PC-3 (cell line): ENCODE measurements around the gene ETS1. TPM values are rescaled to one million over a fixed set of nuclear protein-coding genes. Genes with fewer than 3 reads are reported as not detected.

ENCODE experiments used
- ATAC-seq: fragments of 200-7000 bp; cut with Tn5 transposase; 2 replicates; pipeline ENCODE4 v1.9.1; 2020; ENCODE audit warnings: mild to moderate bottlenecking, moderate library complexity
- BruUV-seq: library from RNA; stranded (reverse); fragments of 400-500 nt; replicated peaks from 2 replicates; lab custom pipeline; 2021; lab: Mats Ljungman, UMichigan
- CTCF ChIA-PET: fragments of 300-600 bp; sonication (Branson Sonifier 250); formaldehyde crosslinking; loops from one replicate; lab custom pipeline; 2022; ENCODE audit warnings: antibody characterized with exemption; lab: Charles Lee
- POLR2A ChIA-PET: fragments of 300-600 bp; sonication (Branson Sonifier 250); formaldehyde crosslinking; loops from one replicate; lab custom pipeline; 2022; ENCODE audit warnings: antibody characterized with exemption; ENCODE audit not compliant: unreplicated experiment; lab: Charles Lee
- DNase-seq: peaks from one replicate; pipeline ENCODE4 v3.0.0-alpha.2; 2015
- H2AFZ ChIP-seq: fragments of 300-600 bp; sonication (generic); 2 replicates; pipeline ENCODE4 v1.6.0; 2016; ENCODE audit warnings: antibody characterized with exemption, low read length
- H3F3A ChIP-seq: fragments of 300-600 bp; sonication (generic); one replicate; pipeline ENCODE4 v1.6.0; 2017; ENCODE audit warnings: antibody characterized with exemption, low read length, control low read depth, mild to moderate bottlenecking; ENCODE audit not compliant: unreplicated experiment
- H3K27ac ChIP-seq: fragments of 300-600 bp; sonication (generic); 2 replicates; pipeline ENCODE4 v1.5.1; 2016; ENCODE audit warnings: mild to moderate bottlenecking, low read length
- H3K27me3 ChIP-seq: fragments of 300-600 bp; sonication (generic); 2 replicates; pipeline ENCODE4 v1.6.1; 2016; ENCODE audit warnings: low read length, mixed read lengths
- H3K36me3 ChIP-seq: fragments of 300-600 bp; sonication (generic); 2 replicates; pipeline ENCODE4 v1.6.1; 2016; ENCODE audit warnings: low read depth, mixed run types, low read length, mixed read lengths
- H3K4me1 ChIP-seq: fragments of 300-600 bp; sonication (generic); 2 replicates; pipeline ENCODE4 v1.5.1; 2016; ENCODE audit warnings: low read length; ENCODE audit not compliant: insufficient read depth
- H3K4me2 ChIP-seq: fragments of 300-600 bp; sonication (generic); 2 replicates; pipeline ENCODE4 v1.6.0; 2016; ENCODE audit warnings: low read length
- H3K4me3 ChIP-seq: fragments of 300-600 bp; sonication (generic); 2 replicates; pipeline ENCODE4 v1.5.1; 2016; ENCODE audit warnings: mild to moderate bottlenecking, low read length, mixed read lengths
- H3K79me2 ChIP-seq: fragments of 300-600 bp; sonication (generic); 2 replicates; pipeline ENCODE4 v1.6.1; 2017; ENCODE audit warnings: low read length, mixed read lengths
- H3K9ac ChIP-seq: fragments of 300-600 bp; sonication (generic); 2 replicates; pipeline ENCODE4 v1.6.0; 2016; ENCODE audit warnings: mild to moderate bottlenecking, low read length
- H3K9me2 ChIP-seq: fragments of 300-600 bp; sonication (generic); replicated peaks from 2 replicates; pipeline ENCODE4 v1.6.1; 2016; ENCODE audit warnings: mixed run types, low read length, mixed read lengths
- H3K9me3 ChIP-seq: fragments of 300-600 bp; sonication (generic); 2 replicates; pipeline ENCODE4 v1.6.1; 2016; ENCODE audit warnings: low read length, mixed read lengths
- H4K20me1 ChIP-seq: fragments of 300-600 bp; sonication (generic); 2 replicates; pipeline ENCODE4 v1.6.1; 2016; ENCODE audit warnings: low read length, mixed read lengths
- EZH2 ChIP-seq: fragments of 300-600 bp; sonication (generic); IDR thresholded peaks from one replicate; pipeline ENCODE4 v1.6.1; 2017; ENCODE audit warnings: antibody characterized with exemption, mild to moderate bottlenecking, low read length; ENCODE audit not compliant: unreplicated experiment
- EZH2phosphoT487 ChIP-seq: fragments of 300-600 bp; sonication (generic); IDR thresholded peaks from 2 replicates; pipeline ENCODE4 v1.6.1; 2018; ENCODE audit warnings: mild to moderate bottlenecking, antibody characterized with exemption, low read length, borderline replicate concordance
- intact Hi-C: fragments of 100-400 bp; cut with micrococcal nuclease; formaldehyde crosslinking; loops from 2 replicates; pipeline ENCODE4 v1.9.0; 2023
- total RNA-seq: library from RNA; depleted of rRNA; stranded (reverse); fragments of >200 nt; gene quantifications from 2 replicates; pipeline ENCODE4 v1.2.3, GENCODE V29; 2014
- TF ChIP-seq, protein P1 (sequence below): fragments of 300-600 bp; sonication (generic); conservative IDR thresholded peaks from 2 replicates; pipeline ENCODE4 v1.5.1; 2017; ENCODE audit warnings: antibody characterized with exemption, low read depth, mild to moderate bottlenecking, low read length

ETS1 gene
- total RNA-seq, 1 experiment from 2014 or later: 52.0 TPM

DNA sequence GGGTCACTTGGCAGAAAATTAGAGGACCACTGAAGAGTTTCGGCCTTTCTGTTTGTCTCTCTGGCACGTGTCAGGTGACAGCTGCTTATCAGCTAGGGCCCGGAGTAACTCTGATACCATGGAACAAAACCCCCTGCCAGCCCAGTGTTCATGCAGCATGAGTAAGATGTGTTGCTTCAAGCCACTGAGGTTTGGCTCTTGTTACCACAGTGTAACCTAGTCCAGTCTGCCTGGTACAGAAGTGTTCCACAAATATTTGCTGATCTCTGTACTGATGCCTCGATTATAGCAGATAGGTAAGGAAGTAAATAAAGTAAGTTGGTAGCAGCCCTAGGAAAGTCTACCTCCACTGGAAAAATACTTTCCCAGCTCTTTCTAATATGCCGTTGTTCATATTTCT lies 20.5 kb upstream of the ETS1 start:
- CTCF ChIA-PET: no interaction called here
- ATAC-seq: no peak

DNA sequence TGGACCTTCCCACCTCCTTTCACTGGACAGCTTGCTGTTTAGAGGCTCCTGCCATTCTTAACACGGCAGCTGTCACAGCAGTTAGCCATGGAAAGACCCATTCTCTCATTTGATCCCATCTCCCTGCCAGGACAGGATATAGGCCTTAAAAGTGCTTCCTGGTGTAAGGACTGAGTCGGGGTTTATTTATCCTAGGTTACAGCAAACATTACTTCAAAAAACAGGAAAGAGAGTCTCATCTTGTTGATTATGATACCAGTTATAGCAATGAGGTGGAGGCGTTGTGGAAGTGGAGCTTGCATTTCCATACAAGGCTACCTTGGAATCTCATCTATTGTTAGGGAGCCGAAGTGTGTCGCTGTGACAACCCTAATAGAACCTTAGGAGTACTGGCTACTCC lies 17.4 kb upstream of the ETS1 start:
- H3F3A ChIP-seq: no peaks in the 10 kb centered on the region
- no peak overlapping the region for H2AFZ ChIP-seq
- H3K4me2 ChIP-seq: no peak overlapping the region
- H3K27ac ChIP-seq: no peak overlapping the region
- intact Hi-C loops: no loop called here
- H3K9me2 ChIP-seq: no peaks in the 10 kb centered on the region
- no peaks in the 10 kb centered on the region for H3K9me3 ChIP-seq
- peaks cover 8% of the 10 kb centered on the region for H3K4me1 ChIP-seq
- POLR2A ChIA-PET: no interaction called here
- no TSS peak for BruUV-seq
- no peaks in the 10 kb centered on the region for H4K20me1 ChIP-seq
- H3K9ac ChIP-seq: no peak overlapping the region
- no peaks in the 10 kb centered on the region for H3K36me3 ChIP-seq
- TF ChIP-seq, protein P1, sequence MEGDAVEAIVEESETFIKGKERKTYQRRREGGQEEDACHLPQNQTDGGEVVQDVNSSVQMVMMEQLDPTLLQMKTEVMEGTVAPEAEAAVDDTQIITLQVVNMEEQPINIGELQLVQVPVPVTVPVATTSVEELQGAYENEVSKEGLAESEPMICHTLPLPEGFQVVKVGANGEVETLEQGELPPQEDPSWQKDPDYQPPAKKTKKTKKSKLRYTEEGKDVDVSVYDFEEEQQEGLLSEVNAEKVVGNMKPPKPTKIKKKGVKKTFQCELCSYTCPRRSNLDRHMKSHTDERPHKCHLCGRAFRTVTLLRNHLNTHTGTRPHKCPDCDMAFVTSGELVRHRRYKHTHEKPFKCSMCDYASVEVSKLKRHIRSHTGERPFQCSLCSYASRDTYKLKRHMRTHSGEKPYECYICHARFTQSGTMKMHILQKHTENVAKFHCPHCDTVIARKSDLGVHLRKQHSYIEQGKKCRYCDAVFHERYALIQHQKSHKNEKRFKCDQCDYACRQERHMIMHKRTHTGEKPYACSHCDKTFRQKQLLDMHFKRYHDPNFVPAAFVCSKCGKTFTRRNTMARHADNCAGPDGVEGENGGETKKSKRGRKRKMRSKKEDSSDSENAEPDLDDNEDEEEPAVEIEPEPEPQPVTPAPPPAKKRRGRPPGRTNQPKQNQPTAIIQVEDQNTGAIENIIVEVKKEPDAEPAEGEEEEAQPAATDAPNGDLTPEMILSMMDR: no peak
- TF ChIP-seq EZH2phosphoT487 (no peak), EZH2 (no peak)
- H3K4me3 ChIP-seq: no peak overlapping the region
- ATAC-seq (no peak), DNase-seq (no peak)
- H3K79me2 ChIP-seq: no peaks in the 10 kb centered on the region
- CTCF ChIA-PET: no interaction called here
- no peaks in the 10 kb centered on the region for H3K27me3 ChIP-seq

More for the DNA sequence above, 20.5 kb upstream of the ETS1 start:
- Histone ChIP-seq H3K9me2 (no peaks in the 10 kb centered on the region), H3K9ac (no peak overlapping the region), H3K9me3 (no peaks in the 10 kb centered on the region), H3K36me3 (no peaks in the 10 kb centered on the region), H2AFZ (no peak overlapping the region), H3K4me1 (no peaks in the 10 kb centered on the region), H3K4me2 (no peak overlapping the region), H3K79me2 (no peaks in the 10 kb centered on the region), H3K4me3 (no peak overlapping the region), H4K20me1 (no peaks in the 10 kb centered on the region), H3K27me3 (no peaks in the 10 kb centered on the region), H3F3A (no peaks in the 10 kb centered on the region), H3K27ac (no peak overlapping the region)
- TF ChIP-seq, protein P1: no peak
- TF ChIP-seq EZH2 (no peak), EZH2phosphoT487 (no peak)
- intact Hi-C loops: no loop called here
- no TSS peak for BruUV-seq
- peak; percentile 19 for DNase-seq
- POLR2A ChIA-PET: no interaction called here

DNA sequence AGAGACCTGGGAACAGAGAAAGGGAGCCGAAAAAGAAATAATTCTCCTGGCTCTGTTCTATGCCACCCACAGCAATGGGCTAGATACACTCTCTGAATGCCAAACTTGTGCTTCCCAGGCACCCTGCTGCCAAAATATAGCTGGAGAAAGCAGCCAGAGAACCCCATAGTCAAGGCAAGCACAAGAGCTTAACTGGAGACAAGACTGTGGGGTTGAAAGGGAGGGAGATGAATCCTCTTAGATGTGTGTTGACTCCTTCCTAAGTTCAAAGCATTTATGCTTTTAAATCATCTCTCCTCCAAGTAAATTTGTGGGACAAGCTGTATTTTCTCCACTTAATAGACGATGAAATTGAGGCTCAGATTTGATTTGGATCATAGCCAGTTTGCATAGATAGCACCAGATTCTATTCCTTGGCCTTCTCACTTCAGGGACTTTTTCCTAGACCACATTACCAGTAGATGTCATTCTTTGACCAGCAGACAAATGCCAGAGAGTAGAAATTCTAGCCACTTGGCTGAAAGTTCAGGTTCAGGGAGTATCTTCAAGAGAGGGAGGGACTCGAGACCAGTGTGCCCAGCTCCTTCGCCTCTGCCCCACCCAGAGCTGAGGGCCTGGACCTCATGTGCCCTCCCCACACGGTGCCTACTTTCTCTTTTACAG lies 16.5 kb upstream of the ETS1 start:
- ATAC-seq: no peak
- Histone ChIP-seq H3K27ac (no peak overlapping the region), H3K9me2 (no peaks in the 10 kb centered on the region), H3K27me3 (no peaks in the 10 kb centered on the region), H2AFZ (no peak overlapping the region), H3K79me2 (no peaks in the 10 kb centered on the region), H4K20me1 (no peaks in the 10 kb centered on the region), H3K9me3 (no peaks in the 10 kb centered on the region), H3F3A (no peaks in the 10 kb centered on the region), H3K4me3 (no peak overlapping the region), H3K36me3 (no peaks in the 10 kb centered on the region), H3K4me2 (no peak overlapping the region), H3K4me1 (peaks cover 15% of the 10 kb centered on the region), H3K9ac (no peak overlapping the region)
- intact Hi-C loops: no loop called here
- no TSS peak for BruUV-seq
- ChIA-PET CTCF (no interaction called here), POLR2A (no interaction called here)
- TF ChIP-seq, protein P1: 0 out of 2 replicates have a peak, but pooled peaks have one; percentile 8
- TF ChIP-seq EZH2: no peak
- TF ChIP-seq EZH2phosphoT487: no peak
- no peak for DNase-seq
